Placental pericyte (primary cell): ENCODE results near the gene SLC66A2. TPM values are rescaled to one million over a fixed set of nuclear protein-coding genes. Genes with fewer than 3 reads are reported as not detected.

ENCODE experiments used
- total RNA-seq: library from RNA; depleted of rRNA; stranded (reverse); fragments of >200 nt; gene quantifications from 2 replicates; pipeline ENCODE4 v1.2.3, GENCODE V29; 2012

The SLC66A2 gene
- 28.7 and 40.8 TPM in 2 replicates for total RNA-seq

GRCh38 chr18:79951545-79952455, at the start of gene SLC66A2:
SLC66A2 (minus strand) TSS chr18:79951653; CDS start chr18:79950926, 727 bp downstream.

GRCh38 chr18:79988451-79989194, 37.2 kb upstream of the SLC66A2 start, which contains the start of gene TXNL4A:
TXNL4A (minus strand) TSS chr18:79988563; CDS start chr18:79988392, 171 bp downstream.

DNA sequence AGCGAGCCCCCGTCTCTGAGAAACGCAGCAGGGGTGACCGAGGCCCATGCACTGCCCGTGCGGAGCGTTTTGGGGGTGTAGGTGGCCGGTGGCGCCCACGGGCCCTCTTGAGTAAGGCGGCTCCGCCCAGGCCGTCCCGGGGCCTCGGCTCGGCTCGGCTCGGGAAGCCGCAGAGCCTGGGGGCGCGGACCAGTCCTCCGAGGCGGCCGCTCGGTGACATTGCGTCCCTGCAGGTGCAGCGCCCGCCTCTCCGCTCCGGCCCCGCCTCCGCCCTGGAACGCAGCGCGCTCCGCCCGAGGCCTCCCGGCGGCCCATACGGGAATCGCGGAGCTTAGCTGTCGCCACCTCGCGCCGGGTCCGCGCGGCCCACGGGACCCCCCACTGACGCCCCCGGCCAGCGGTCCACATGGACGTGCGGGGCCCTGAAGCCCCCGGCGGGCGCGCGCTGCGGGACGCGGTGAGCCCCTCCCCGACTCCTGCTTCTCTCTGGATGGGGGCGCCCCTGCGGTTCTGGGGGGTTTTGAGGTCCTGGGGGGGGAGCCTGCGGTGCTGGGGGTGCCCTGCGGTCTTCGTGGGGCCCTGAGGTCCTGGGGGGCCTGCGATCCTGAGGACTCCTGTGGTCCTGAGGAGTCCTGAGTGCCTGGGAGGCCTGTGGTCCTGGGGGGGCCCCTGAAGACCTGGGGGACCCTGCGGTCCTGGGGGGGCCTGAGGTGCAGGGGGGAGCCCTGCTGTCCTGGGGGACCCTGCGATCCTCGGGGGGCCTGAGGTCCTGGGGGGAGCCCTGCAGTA, 13.1 kb upstream of the SLC66A2 start, which contains the start of gene HSBP1L1:
Gene HSBP1L1 (plus strand): TSS at position 314 of the 789 bp plus-strand sequence. CDS start 93 bp downstream, at position 407.

Other genes starting within 250 kb of the SLC66A2 start
- not detected in 2 replicates for gene KCNG2, start 153.7 kb downstream of the SLC66A2 start, total RNA-seq
- gene HSBP1L1, start 13.0 kb upstream of the SLC66A2 start, total RNA-seq: 8.0 and 20.4 TPM in 2 replicates
- gene TXNL4A, start 36.9 kb upstream of the SLC66A2 start, total RNA-seq: 34.6 and 45.7 TPM in 2 replicates
- 14.2 and 35.9 TPM in 2 replicates for gene RBFA, start 82.8 kb upstream of the SLC66A2 start, total RNA-seq
- gene ADNP2, start 157.6 kb upstream of the SLC66A2 start, total RNA-seq: 19.9 and 32.9 TPM in 2 replicates